Sigmoid colon (tissue), 4 donors: ENCODE results near the gene RAPGEF2.

Source experiments
- CTCF ChIP-seq, 4 experiments: fragments of 450-650 bp in 3 of 4; fragments of 200-600 bp in 1 of 4; IDR thresholded peaks; one replicate each; pipeline ENCODE4 v1.5.1; 2016 to 2019; ENCODE audit warnings: antibody characterized with exemption in 4 of 4, mild to moderate bottlenecking in 3 of 4, moderate library complexity in 2 of 4
- POLR2A ChIP-seq, 2 donors: fragments of 450-650 bp; IDR thresholded peaks; one replicate each; pipeline ENCODE4 v1.6.1; 2016; ENCODE audit warnings: antibody characterized with exemption in 2 of 2, mild to moderate bottlenecking in 2 of 2, moderate library complexity in 2 of 2
- POLR2AphosphoS5 ChIP-seq, 4 donors: sonication (generic); formaldehyde crosslinking; IDR thresholded peaks; one replicate each; pipeline ENCODE4 v1.6.1; 2017; ENCODE audit warnings: antibody characterized with exemption in 4 of 4

DNA sequence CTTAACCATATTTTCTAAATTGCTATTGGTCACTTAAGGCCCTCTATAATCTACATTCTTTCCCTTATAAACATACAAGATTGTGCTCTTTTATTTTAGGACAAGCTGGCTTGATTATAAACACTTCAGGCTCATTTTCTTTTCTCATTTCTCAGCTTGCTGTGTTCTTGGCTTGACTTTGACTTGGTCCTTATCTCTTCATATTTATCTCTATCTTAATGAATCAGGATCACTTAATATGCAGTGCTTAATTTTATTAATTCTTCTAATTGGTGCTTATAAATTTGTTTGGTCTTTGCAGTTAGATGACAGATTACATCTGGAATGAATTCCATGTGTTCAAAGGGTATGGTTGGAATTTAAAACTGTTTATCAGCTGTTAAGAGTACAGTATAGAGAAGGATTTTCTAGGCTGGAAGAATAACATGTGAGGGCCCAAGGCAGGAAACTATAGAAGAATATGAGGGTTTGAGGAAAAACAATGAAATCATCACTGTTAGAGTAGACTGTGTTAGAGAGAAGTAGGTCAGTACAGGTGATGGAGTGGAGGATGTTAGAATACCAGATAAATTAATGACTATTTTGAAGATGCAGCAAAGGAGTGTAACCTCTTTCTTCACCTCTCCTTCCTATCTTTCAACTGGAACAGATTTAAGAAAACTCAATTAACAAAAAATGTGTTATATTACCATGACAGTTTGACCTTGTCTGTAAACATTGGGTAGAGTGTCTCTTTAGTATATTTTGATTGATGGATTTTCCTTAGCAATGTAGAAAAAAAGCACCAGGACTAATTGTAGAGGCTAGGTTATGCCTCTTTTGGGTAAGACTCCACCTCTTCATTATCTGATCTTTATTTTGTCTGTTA is 169.6 kb downstream of the RAPGEF2 start:
- TF ChIP-seq CTCF (IDR thresholded peaks at IDR 0.05) (no peak), POLR2AphosphoS5 (IDR thresholded peaks at IDR 0.05) (no peak), POLR2A (IDR thresholded peaks at IDR 0.05) (no peak)
